Fibroblast of lung (primary cell): Measurements from ENCODE around the gene TNRC6C. TPM values are rescaled to one million over a fixed set of nuclear protein-coding genes. Genes with fewer than 3 reads are reported as not detected.

ENCODE experiments used
- DNase-seq, 2 donors: peaks; one replicate each; pipeline versions ENCODE4 v3.0.0 to v3.0.0-alpha.2; 2010; ENCODE audit warnings: low read depth in 2 of 2
- H2AFZ ChIP-seq: 2 replicates; pipeline ENCODE4 v1.5.1; 2012; ENCODE audit warnings: low read length, control low read depth, inconsistent platforms
- H3K27ac ChIP-seq: 2 replicates; pipeline ENCODE4 v1.5.1; 2011; ENCODE audit warnings: low read length, control low read depth; ENCODE audit not compliant: insufficient read depth
- H3K27me3 ChIP-seq: 2 replicates; pipeline ENCODE4 v1.5.1; 2011; ENCODE audit warnings: mild to moderate bottlenecking, low read length; ENCODE audit not compliant: control insufficient read depth, insufficient read depth
- H3K36me3 ChIP-seq: 2 replicates; pipeline ENCODE4 v1.5.1; 2011; ENCODE audit warnings: low read length; ENCODE audit not compliant: control insufficient read depth, insufficient read depth
- H3K4me1 ChIP-seq: 2 replicates; pipeline ENCODE4 v1.5.1; 2011; ENCODE audit warnings: low read length; ENCODE audit not compliant: control insufficient read depth, insufficient read depth; ENCODE audit errors: extremely low read depth
- H3K4me2 ChIP-seq: 2 replicates; pipeline ENCODE4 v1.5.1; 2011; ENCODE audit warnings: low read length, control low read depth; ENCODE audit not compliant: insufficient read depth; ENCODE audit errors: extremely low read depth
- H3K4me3 ChIP-seq, 4 experiments: fragments of 200-600 bp in 1 of 4; sonication (generic) in 1 of 4; replicated peaks in 1 of 4; 2 replicates each; pipeline ENCODE4 v1.5.1; 2011 to 2016; ENCODE audit warnings: low read length in 4 of 4, low read depth in 3 of 4, mild to moderate bottlenecking in 3 of 4, control low read depth in 2 of 4, inconsistent platforms in 1 of 4, mixed read lengths in 1 of 4; ENCODE audit not compliant: insufficient read depth in 1 of 4; ENCODE audit errors: control extremely low read depth in 1 of 4
- H3K79me2 ChIP-seq: 2 replicates; pipeline ENCODE4 v1.5.1; 2012; ENCODE audit warnings: mild to moderate bottlenecking, low read length, inconsistent platforms; ENCODE audit not compliant: control insufficient read depth, insufficient read depth
- H3K9ac ChIP-seq: 2 replicates; pipeline ENCODE4 v1.5.1; 2011; ENCODE audit warnings: mild to moderate bottlenecking, low read length, control low read depth; ENCODE audit not compliant: insufficient read depth
- H3K9me3 ChIP-seq: 2 replicates; pipeline ENCODE4 v1.5.1; 2012; ENCODE audit warnings: low read depth, low read length; ENCODE audit not compliant: control insufficient read depth, insufficient read depth
- H4K20me1 ChIP-seq: 2 replicates; pipeline ENCODE4 v1.5.1; 2011; ENCODE audit warnings: low read length; ENCODE audit not compliant: control insufficient read depth, insufficient read depth; ENCODE audit errors: extremely low read depth
- EZH2 ChIP-seq: IDR thresholded peaks from 2 replicates; pipeline ENCODE4 v1.5.1; 2012; ENCODE audit warnings: low read length, control low read depth, mild to moderate bottlenecking; ENCODE audit errors: missing control alignments
- polyA plus RNA-seq, 2 donors: library from polyadenylated mRNA; depleted of rRNA in 1 of 2; stranded (reverse) in 1 of 2; unstranded in 1 of 2; fragments of >200 nt; gene quantifications; 2 replicates each; pipeline ENCODE4 v1.2.1, GENCODE V29; 2011 to 2012; ENCODE audit warnings: missing spikeins in 1 of 2
- total RNA-seq: library from RNA; depleted of rRNA; stranded (reverse); fragments of >200 nt; gene quantifications from 2 replicates; pipeline ENCODE4 v1.2.1, GENCODE V29; 2014
- TF ChIP-seq, protein P1 (sequence below), 2 donors: IDR thresholded peaks in 1 of 2; conservative IDR thresholded peaks in 1 of 2; 1 replicate in 1 of 2; 2 replicates in 1 of 2; pipeline ENCODE4 v1.5.1; 2011 to 2012; ENCODE audit warnings: low read length in 2 of 2, control low read depth in 1 of 2, inconsistent platforms in 1 of 2, low read depth in 1 of 2, mild to moderate bottlenecking in 1 of 2

Gene TNRC6C
- total and polyA plus RNA-seq, 2 donors (not counting 1 experiment from before 2014, with no cell fraction given), result 2.1 to 4.6 TPM

DNA sequence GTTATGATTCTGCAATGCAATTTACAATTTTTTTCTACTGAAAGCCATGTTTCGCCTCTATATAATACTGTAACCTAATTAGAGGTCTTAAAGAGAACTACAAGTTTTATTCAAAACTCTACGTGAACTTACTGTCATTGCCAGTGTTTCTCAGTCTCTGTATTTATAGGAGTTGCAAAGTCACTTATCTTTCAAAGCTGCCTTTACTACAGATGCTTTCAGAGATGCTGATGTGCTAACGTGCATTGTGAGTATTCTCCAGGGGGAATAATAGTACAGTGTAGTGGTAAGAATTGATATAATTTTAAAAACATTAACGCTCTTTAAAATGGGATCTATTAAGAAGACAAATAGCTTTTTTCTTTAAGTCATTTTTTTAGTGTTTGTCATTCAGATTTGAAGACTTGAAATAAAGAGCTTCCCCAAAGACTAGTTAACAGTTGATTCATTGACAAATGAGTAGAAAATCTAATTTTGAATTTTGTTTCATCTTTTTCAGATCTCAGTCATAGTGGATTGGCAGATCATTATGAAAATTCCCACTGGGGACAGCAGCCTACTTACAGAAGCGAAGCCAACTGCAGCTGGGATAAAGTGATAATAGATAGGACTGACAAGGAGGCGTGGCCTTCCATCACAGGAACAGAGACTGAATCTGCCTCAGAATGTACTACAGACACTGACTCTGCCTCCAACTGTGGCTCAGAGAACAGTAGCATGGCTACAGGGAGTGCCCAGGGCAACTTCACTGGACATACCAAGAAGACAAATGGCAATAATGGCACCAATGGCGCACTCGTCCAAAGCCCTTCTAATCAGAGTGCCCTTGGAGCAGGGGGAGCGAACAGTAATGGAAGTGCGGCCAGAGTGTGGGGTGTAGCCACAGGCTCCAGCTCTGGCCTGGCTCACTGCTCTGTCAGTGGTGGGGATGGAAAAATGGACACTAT is 90.1 kb downstream of the TNRC6C start:
- Histone ChIP-seq H3K79me2 (no peaks in the 10 kb centered on the region), H3K27me3 (no peaks in the 10 kb centered on the region), H2AFZ (no peak overlapping the region), H3K27ac (no peak overlapping the region), H3K36me3 (peaks cover 5% of the 10 kb centered on the region), H3K9ac (no peak overlapping the region), H3K4me3 (no peak overlapping the region), H3K4me1 (no peaks in the 10 kb centered on the region), H4K20me1 (no peaks in the 10 kb centered on the region), H3K4me2 (no peak overlapping the region), H3K9me3 (no peaks in the 10 kb centered on the region)
- no peak for DNase-seq
- no peak for TF ChIP-seq EZH2
- TF ChIP-seq, protein P1, sequence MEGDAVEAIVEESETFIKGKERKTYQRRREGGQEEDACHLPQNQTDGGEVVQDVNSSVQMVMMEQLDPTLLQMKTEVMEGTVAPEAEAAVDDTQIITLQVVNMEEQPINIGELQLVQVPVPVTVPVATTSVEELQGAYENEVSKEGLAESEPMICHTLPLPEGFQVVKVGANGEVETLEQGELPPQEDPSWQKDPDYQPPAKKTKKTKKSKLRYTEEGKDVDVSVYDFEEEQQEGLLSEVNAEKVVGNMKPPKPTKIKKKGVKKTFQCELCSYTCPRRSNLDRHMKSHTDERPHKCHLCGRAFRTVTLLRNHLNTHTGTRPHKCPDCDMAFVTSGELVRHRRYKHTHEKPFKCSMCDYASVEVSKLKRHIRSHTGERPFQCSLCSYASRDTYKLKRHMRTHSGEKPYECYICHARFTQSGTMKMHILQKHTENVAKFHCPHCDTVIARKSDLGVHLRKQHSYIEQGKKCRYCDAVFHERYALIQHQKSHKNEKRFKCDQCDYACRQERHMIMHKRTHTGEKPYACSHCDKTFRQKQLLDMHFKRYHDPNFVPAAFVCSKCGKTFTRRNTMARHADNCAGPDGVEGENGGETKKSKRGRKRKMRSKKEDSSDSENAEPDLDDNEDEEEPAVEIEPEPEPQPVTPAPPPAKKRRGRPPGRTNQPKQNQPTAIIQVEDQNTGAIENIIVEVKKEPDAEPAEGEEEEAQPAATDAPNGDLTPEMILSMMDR (conservative IDR thresholded peaks at IDR 0.05 in 1 of 2, IDR thresholded peaks at IDR 0.05 in 1 of 2; ENCODE audit: low read depth in 1 of 2, low read length in 2 of 2), result no peak

- no peaks in the 10 kb centered on the region for H3K4me1 ChIP-seq
- DNase-seq, result no peak
- H4K20me1 ChIP-seq, result no peaks in the 10 kb centered on the region
- no peak overlapping the region for H2AFZ ChIP-seq
- H3K9ac ChIP-seq, result no peak overlapping the region
- H3K9me3 ChIP-seq, result no peaks in the 10 kb centered on the region
- H3K27me3 ChIP-seq, result no peaks in the 10 kb centered on the region
- H3K27ac ChIP-seq, result no peak overlapping the region
- H3K4me2 ChIP-seq, result no peak overlapping the region
- no peak for TF ChIP-seq EZH2
- TF ChIP-seq, protein P1 (conservative IDR thresholded peaks at IDR 0.05 in 1 of 2, IDR thresholded peaks at IDR 0.05 in 1 of 2; ENCODE audit: low read depth in 1 of 2, low read length in 2 of 2), result no peak
- no peak overlapping the region for H3K4me3 ChIP-seq
- H3K36me3 ChIP-seq, result peaks cover 5% of the 10 kb centered on the region
- no peaks in the 10 kb centered on the region for H3K79me2 ChIP-seq
Measured at GRCh38 chr17:78049609-78050008, 91.1 kb downstream of the TNRC6C start.

DNA sequence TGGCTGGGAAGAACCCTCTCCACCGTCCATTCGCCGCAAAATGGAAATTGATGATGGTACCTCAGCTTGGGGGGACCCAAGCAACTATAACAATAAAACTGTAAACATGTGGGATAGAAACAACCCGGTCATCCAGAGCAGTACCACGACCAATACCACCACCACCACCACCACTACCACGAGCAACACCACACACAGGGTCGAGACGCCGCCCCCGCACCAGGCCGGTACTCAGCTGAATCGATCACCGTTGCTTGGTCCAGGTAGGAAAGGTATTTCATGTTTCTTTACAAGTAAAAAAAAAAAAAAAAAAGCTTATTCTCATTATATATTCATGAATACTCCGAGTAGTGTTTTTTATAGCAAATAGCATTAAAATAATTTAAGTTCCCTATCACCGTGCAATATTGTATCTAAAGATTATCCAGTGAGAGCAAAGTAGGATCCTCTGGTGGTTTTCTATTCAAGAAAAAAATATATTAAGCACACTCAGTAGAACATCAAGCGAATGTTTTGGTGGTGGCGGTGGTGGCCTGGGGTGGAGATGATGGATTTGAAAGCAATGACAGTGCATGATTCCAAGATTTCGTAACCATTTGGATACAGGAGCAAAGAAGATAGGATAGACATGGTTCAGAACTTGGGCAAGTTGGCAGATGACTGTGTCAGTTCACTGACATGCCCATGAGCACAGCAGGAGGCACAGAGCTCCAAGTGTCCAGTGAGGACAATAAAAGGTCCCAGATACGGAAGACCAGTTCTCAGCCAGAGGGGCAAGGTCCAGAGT is 92.9 kb downstream of the TNRC6C start:
- no peak for DNase-seq
- Histone ChIP-seq H3K9me3 (no peaks in the 10 kb centered on the region), H3K36me3 (peaks cover 5% of the 10 kb centered on the region)

More for the DNA sequence above, 92.9 kb downstream of the TNRC6C start:
- Histone ChIP-seq H3K4me1 (no peaks in the 10 kb centered on the region), H3K4me3 (no peak overlapping the region), H3K4me2 (no peak overlapping the region), H2AFZ (no peak overlapping the region), H3K9ac (no peak overlapping the region), H3K79me2 (no peaks in the 10 kb centered on the region), H3K27me3 (no peaks in the 10 kb centered on the region), H4K20me1 (no peaks in the 10 kb centered on the region), H3K27ac (no peak overlapping the region)
- TF ChIP-seq EZH2, result no peak
- TF ChIP-seq, protein P1 (conservative IDR thresholded peaks at IDR 0.05 in 1 of 2, IDR thresholded peaks at IDR 0.05 in 1 of 2; ENCODE audit: low read depth in 1 of 2, low read length in 2 of 2), result no peak
